ENCODE results near the gene SERHL2. TPM values are rescaled to one million over a fixed set of nuclear protein-coding genes. Genes with fewer than 3 reads are reported as not detected.
"Not testable (repeated sequence)": the region's sequence is repeated elsewhere in the genome, so short reads cannot be mapped to it uniquely, and the experiment has no call there.

SERHL2 gene
- total and polyA plus RNA-seq, 2 donors from 2014 or later: 3.1 to 4.9 TPM

DNA sequence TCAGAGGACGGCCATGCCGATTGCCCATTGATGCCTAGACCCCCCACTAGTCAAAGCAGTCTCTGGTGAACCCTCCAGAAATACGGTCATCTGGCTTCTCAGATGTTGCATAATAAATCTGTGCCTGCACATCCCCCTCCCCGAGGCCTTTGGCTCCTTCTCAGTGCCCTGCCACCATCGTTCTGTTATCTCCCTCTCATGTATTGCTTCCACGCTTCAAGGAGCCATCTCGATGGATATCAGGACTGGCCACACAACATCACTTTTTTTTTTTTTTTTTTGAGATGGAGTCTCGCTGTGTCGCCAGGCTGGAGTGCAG is 32.6 kb upstream of the SERHL2 start:
- Histone ChIP-seq H3K4me3 (ENCODE audit: low read length in 3 of 3) (no peak overlapping the region), H3K27me3 (ENCODE audit: control insufficient read depth, insufficient read depth, low read length) (no peaks in the 10 kb centered on the region), H3K27ac (ENCODE audit: low read depth in 2 of 2, low read length in 2 of 2) (no peak overlapping the region), H3K9ac (ENCODE audit: low read length in 3 of 3) (no peak overlapping the region), H3K9me3 (ENCODE audit: control insufficient read depth in 2 of 3, insufficient read depth in 1 of 3, low read length in 3 of 3) (no peaks in the 10 kb centered on the region), H3K4me1 (ENCODE audit: control insufficient read depth in 2 of 3, insufficient read depth in 2 of 3, low read depth in 1 of 3, low read length in 3 of 3) (peaks cover 0 to 5% (median 4%) of the 10 kb centered on the region in 3 donors), H3K36me3 (ENCODE audit: control insufficient read depth in 2 of 3, insufficient read depth in 3 of 3, low read length in 3 of 3) (no peaks in the 10 kb centered on the region)
- intact Hi-C loops (cut with DNase I): no loop called here
- FAIRE-seq (no peak), DNase-seq (no peak)
- TF ChIP-seq, protein P1, sequence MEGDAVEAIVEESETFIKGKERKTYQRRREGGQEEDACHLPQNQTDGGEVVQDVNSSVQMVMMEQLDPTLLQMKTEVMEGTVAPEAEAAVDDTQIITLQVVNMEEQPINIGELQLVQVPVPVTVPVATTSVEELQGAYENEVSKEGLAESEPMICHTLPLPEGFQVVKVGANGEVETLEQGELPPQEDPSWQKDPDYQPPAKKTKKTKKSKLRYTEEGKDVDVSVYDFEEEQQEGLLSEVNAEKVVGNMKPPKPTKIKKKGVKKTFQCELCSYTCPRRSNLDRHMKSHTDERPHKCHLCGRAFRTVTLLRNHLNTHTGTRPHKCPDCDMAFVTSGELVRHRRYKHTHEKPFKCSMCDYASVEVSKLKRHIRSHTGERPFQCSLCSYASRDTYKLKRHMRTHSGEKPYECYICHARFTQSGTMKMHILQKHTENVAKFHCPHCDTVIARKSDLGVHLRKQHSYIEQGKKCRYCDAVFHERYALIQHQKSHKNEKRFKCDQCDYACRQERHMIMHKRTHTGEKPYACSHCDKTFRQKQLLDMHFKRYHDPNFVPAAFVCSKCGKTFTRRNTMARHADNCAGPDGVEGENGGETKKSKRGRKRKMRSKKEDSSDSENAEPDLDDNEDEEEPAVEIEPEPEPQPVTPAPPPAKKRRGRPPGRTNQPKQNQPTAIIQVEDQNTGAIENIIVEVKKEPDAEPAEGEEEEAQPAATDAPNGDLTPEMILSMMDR (IDR thresholded peaks at IDR 0.05; ENCODE audit: borderline replicate concordance, extremely low read depth, insufficient read depth): no peak

DNA sequence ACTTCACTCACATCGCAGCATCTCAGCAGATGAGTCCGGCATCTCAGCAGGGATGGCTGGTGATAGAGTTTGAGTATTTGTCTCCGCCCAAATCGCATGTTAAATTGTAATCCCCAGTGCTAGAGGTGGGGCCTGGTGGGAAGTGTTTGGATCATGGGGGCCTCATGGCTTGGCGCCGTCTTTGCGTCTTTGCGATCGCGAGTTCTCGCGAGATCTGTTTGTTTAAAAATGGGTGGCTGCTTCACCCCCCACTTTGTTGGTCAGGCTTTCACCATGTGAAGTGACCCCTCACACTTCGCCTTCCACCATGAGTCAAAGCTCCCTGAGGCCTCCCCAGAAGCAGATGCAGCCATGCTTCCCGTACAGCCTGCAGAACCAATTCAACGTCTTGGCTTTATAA is 31.2 kb upstream of the SERHL2 start:
- Histone ChIP-seq H3K9me3 (ENCODE audit: control insufficient read depth in 2 of 3, insufficient read depth in 1 of 3, low read length in 3 of 3) (no peaks in the 10 kb centered on the region), H3K36me3 (ENCODE audit: control insufficient read depth in 2 of 3, insufficient read depth in 3 of 3, low read length in 3 of 3) (no peaks in the 10 kb centered on the region), H3K27ac (ENCODE audit: low read depth in 2 of 2, low read length in 2 of 2) (no peak overlapping the region), H3K27me3 (ENCODE audit: control insufficient read depth, insufficient read depth, low read length) (no peaks in the 10 kb centered on the region), H3K4me1 (ENCODE audit: control insufficient read depth in 2 of 3, insufficient read depth in 2 of 3, low read depth in 1 of 3, low read length in 3 of 3) (peaks cover 0 to 5% (median 4%) of the 10 kb centered on the region in 3 donors), H3K9ac (ENCODE audit: low read length in 3 of 3) (no peak overlapping the region), H3K4me3 (ENCODE audit: low read length in 3 of 3) (no peak overlapping the region)
- intact Hi-C loops (cut with DNase I): no loop called here
- FAIRE-seq (no peak), DNase-seq (peak in 1 of 5 donors; percentile 46)
- TF ChIP-seq, protein P1 (IDR thresholded peaks at IDR 0.05; ENCODE audit: borderline replicate concordance, extremely low read depth, insufficient read depth): no peak

DNA sequence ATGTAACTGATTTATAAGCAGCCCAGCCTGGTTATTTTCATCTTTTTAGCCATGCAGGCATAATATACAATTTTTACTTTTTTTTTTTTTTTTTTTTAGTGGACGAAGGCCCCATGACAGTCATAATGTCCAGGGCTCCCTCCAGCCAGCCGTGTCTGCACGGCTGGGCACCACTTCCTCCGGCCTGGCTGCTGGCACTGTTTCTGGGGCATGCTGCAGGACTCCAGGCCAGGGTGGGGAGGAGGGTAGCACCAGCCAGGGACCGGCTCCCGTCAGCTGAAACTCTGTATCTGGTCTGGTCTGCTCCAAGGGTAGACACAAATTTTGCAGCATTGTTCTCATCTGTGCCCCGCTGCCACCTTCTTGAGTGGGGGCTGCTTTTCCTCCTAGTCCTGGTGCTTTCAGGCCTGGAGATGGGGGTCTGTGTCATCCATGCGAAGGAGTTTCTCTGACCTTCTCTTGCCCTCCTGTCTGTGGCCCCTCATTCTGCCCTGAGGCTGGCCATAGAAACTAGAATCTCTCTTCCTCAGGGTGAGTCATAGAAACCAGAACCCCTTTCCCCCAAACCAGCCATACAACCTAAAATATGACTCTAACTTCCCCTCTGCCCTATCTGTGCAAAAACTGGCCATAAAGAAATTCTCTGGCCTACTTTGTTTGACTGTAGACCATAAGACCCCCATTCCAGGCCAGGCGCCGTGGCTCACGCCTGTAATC is 25.0 kb upstream of the SERHL2 start:
- Histone ChIP-seq H3K9ac (ENCODE audit: low read length in 3 of 3) (no peak overlapping the region), H3K27ac (ENCODE audit: low read depth in 2 of 2, low read length in 2 of 2) (no peak overlapping the region), H3K4me1 (ENCODE audit: control insufficient read depth in 2 of 3, insufficient read depth in 2 of 3, low read depth in 1 of 3, low read length in 3 of 3) (no peaks in the 10 kb centered on the region), H3K4me3 (ENCODE audit: low read length in 3 of 3) (no peak overlapping the region), H3K36me3 (ENCODE audit: control insufficient read depth in 2 of 3, insufficient read depth in 3 of 3, low read length in 3 of 3) (no peaks in the 10 kb centered on the region), H3K9me3 (ENCODE audit: control insufficient read depth in 2 of 3, insufficient read depth in 1 of 3, low read length in 3 of 3) (no peaks in the 10 kb centered on the region), H3K27me3 (ENCODE audit: control insufficient read depth, insufficient read depth, low read length) (no peaks in the 10 kb centered on the region)
- DNase-seq (no peak), FAIRE-seq (no peak)
- intact Hi-C loops (cut with DNase I): no loop called here
- TF ChIP-seq, protein P1 (IDR thresholded peaks at IDR 0.05; ENCODE audit: borderline replicate concordance, extremely low read depth, insufficient read depth): no peak

DNA sequence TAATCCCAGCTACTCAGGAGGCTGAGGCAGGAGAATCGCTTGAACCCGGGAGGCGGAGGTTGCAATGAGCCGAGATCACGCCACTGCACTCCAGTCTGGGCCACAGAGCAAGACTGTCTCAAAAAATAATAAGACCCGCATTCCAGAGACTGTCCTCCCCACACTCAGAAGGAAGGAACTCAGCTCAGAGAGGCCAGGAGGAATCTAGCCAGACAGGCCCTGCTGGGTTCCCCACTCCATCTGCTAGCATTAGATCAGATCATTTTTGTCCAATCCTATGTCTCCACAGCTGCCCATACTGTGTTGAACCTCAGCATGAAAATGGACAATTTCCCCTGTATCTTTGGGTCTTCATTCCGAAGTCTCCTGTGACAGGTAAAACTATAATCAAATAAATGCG is 24.3 kb upstream of the SERHL2 start:
- H3K27me3 ChIP-seq (ENCODE audit: control insufficient read depth, insufficient read depth, low read length); H3K4me1 ChIP-seq (ENCODE audit: control insufficient read depth in 2 of 3, insufficient read depth in 2 of 3, low read depth in 1 of 3, low read length in 3 of 3); FAIRE-seq; H3K27ac ChIP-seq (ENCODE audit: low read depth in 2 of 2, low read length in 2 of 2); H3K9ac ChIP-seq (ENCODE audit: low read length in 3 of 3); H3K36me3 ChIP-seq (ENCODE audit: control insufficient read depth in 2 of 3, insufficient read depth in 3 of 3, low read length in 3 of 3); H3K4me3 ChIP-seq (ENCODE audit: low read length in 3 of 3); intact Hi-C loops (cut with DNase I); DNase-seq; H3K9me3 ChIP-seq (ENCODE audit: control insufficient read depth in 2 of 3, insufficient read depth in 1 of 3, low read length in 3 of 3): not testable (repeated sequence)

DNA sequence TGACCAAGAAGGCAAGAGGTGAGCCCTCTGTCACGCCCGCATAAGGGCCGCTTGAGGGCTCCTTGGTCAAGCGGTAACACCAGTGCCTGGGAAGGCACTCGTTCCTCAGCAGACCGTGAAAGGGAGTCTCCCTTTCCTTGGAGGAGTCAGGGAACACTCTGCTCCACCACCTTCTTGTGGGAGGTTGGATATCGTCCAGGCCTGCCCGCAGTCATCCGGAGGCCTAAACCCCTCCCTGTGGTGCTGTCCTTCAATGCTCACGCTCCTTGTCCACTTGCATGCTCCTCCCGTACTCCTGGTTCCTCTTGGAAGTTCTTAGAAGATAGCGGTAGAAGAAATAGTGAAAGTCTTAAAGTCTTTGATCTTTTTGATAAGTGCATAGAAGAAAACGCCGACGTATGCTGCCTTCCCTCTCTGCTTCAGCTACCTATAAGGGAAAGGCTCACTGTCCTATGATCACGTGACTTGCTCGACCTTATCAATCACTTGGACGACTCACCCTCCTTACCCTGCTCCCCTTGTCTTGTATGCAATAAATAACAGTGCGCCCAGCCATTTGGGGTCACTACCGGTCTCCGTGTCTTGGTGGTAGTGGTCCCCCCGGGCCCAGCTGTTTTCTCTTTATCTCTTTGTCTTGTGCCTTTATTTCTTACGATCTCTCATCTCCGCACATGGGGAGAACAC is 22.2 kb upstream of the SERHL2 start:
- DNase-seq; H3K4me3 ChIP-seq (ENCODE audit: low read length in 3 of 3); H3K4me1 ChIP-seq (ENCODE audit: control insufficient read depth in 2 of 3, insufficient read depth in 2 of 3, low read depth in 1 of 3, low read length in 3 of 3); H3K36me3 ChIP-seq (ENCODE audit: control insufficient read depth in 2 of 3, insufficient read depth in 3 of 3, low read length in 3 of 3); H3K27ac ChIP-seq (ENCODE audit: low read depth in 2 of 2, low read length in 2 of 2); intact Hi-C loops (cut with DNase I); H3K9me3 ChIP-seq (ENCODE audit: control insufficient read depth in 2 of 3, insufficient read depth in 1 of 3, low read length in 3 of 3); FAIRE-seq; H3K9ac ChIP-seq (ENCODE audit: low read length in 3 of 3); H3K27me3 ChIP-seq (ENCODE audit: control insufficient read depth, insufficient read depth, low read length): not testable (repeated sequence)
